ENCODE results near the gene ABCA7. TPM values are rescaled to one million over a fixed set of nuclear protein-coding genes. Genes with fewer than 3 reads are reported as not detected.

Gene ABCA7
- total RNA-seq, 1 experiment from 2014 or later: 91.4 TPM

GRCh38 chr19:1101337-1101698, 61.4 kb downstream of the ABCA7 start:
- Histone ChIP-seq H3K27ac (ENCODE audit: low read depth, low read length) (peak overlapping the region; percentile 99), H3K4me3 (replicated peaks in 1 of 2; ENCODE audit: low read depth in 1 of 2, low read length in 2 of 2) (peak overlapping the region in 1 of 2 experiments; percentile 88; a peak in 1 of 4 replicates), H3K4me1 (ENCODE audit: control insufficient read depth in 1 of 2, insufficient read depth in 2 of 2, low read length in 2 of 2) (peaks cover 32 to 70% of the 10 kb centered on the region in 2 experiments), H3K9ac (ENCODE audit: low read length) (peak overlapping the region; percentile 76), H3K4me2 (ENCODE audit: low read length) (peak overlapping the region; percentile 81), H3K9me3 (ENCODE audit: control insufficient read depth in 1 of 2, insufficient read depth in 1 of 2, low read depth in 1 of 2, low read length in 2 of 2) (peaks cover 0 to 4% of the 10 kb centered on the region in 2 experiments; a peak in 1 of 4 replicates), H3K27me3 (ENCODE audit: insufficient read depth, low read length) (no peaks in the 10 kb centered on the region), H3K36me3 (ENCODE audit: control insufficient read depth in 1 of 2, insufficient read depth in 2 of 2, low read length in 2 of 2) (peaks cover 2 to 4% of the 10 kb centered on the region in 2 experiments; a peak in 3 of 4 replicates), H3K9me2 (ENCODE audit: insufficient read depth) (no peaks in the 10 kb centered on the region), H3K79me2 (ENCODE audit: insufficient read depth, low read length) (peaks cover 17% of the 10 kb centered on the region), H4K20me1 (ENCODE audit: insufficient read depth) (no peaks in the 10 kb centered on the region), H2AFZ (ENCODE audit: low read depth, low read length, poor library complexity, severe bottlenecking) (no peak overlapping the region)
- no TSS peak for BruUV-seq (replicated peaks)
- ATAC-seq (no peak), DNase-seq (ENCODE audit: low read depth, low spot score) (no peak)
- POLR2A ChIA-PET: interaction anchor here (0.6 to 3.6 kb wide), 3 partner anchors 12 to 112 kb away, joined by 3 to 17 read pairs (median 3); no protein-coding TSS in a partner anchor
- TF ChIP-seq POLR2A (IDR thresholded peaks at IDR 0.05; ENCODE audit: borderline replicate concordance, extremely low read depth, insufficient read depth, insufficient read length): no peak
- TF ChIP-seq ELF1 (IDR thresholded peaks at IDR 0.05; ENCODE audit: borderline replicate concordance, low read depth): no peak
- TF ChIP-seq FOSL1 (IDR thresholded peaks at IDR 0.05; ENCODE audit: low read depth): no peak
- TF ChIP-seq ZBTB33 (IDR thresholded peaks at IDR 0.05; ENCODE audit: extremely low read depth, insufficient replicate concordance, low read length): no peak
- no peak for TF ChIP-seq RAD21 (IDR thresholded peaks at IDR 0.05; ENCODE audit: low read depth)
- no peak for TF ChIP-seq CTCF (IDR thresholded peaks at IDR 0.05 in 2 of 3, conservative IDR thresholded peaks at IDR 0.05 in 1 of 3; ENCODE audit: borderline replicate concordance in 1 of 3, insufficient read depth in 1 of 3, low read depth in 2 of 3, low read length in 2 of 3)
- no peak for TF ChIP-seq SRF (IDR thresholded peaks at IDR 0.05; ENCODE audit: low read depth)
- TF ChIP-seq MAX (IDR thresholded peaks at IDR 0.05): no peak
- TF ChIP-seq EGR1 (IDR thresholded peaks at IDR 0.05; ENCODE audit: low read depth): no peak
- TF ChIP-seq ZNF274 (IDR thresholded peaks at IDR 0.05; ENCODE audit: low read depth, low read length): no peak
- TF ChIP-seq YY1 (IDR thresholded peaks at IDR 0.05; ENCODE audit: extremely low read depth, insufficient replicate concordance, low read depth, low read length): no peak
- no peak for TF ChIP-seq CBX3 (IDR thresholded peaks at IDR 0.05; ENCODE audit: low read depth)
- CTCF ChIA-PET: interaction anchor here (1.1 kb wide), 1 partner anchor 12 kb away, joined by 3 read pairs; no protein-coding TSS in a partner anchor
- intact Hi-C loops (cut with micrococcal nuclease): loop anchor here (5.0 kb wide), 4 partner anchors 39 to 141 kb away; partner anchors contain the start of genes ATP5F1D and CNN2
- RAD21 ChIA-PET (ENCODE audit: low non-redundant PET in 1 of 2, low total read pairs in 2 of 2, uncharacterized antibody in 2 of 2, unreplicated experiment in 2 of 2): no interaction called here

Measured in HCT116 (cell line).